GM19468 (cell line): ENCODE results near the gene PCCA.

Experiments used
- ATAC-seq: cut with Tn5 transposase; IDR thresholded peaks from one replicate; pipeline ENCODE4 v1.9.1; 2021; ENCODE audit warnings: mild to moderate bottlenecking, moderate library complexity, moderate number of reproducible peaks; ENCODE audit not compliant: unreplicated experiment; ENCODE audit errors: extremely low read depth

Gene PCCA

GRCh38 chr13:100338275-100338674 lies 249.4 kb downstream of the PCCA start:
- ATAC-seq = no peak

- no peak for ATAC-seq
Observed at GRCh38 chr13:100339411-100339940, 250.6 kb downstream of the PCCA start.

DNA sequence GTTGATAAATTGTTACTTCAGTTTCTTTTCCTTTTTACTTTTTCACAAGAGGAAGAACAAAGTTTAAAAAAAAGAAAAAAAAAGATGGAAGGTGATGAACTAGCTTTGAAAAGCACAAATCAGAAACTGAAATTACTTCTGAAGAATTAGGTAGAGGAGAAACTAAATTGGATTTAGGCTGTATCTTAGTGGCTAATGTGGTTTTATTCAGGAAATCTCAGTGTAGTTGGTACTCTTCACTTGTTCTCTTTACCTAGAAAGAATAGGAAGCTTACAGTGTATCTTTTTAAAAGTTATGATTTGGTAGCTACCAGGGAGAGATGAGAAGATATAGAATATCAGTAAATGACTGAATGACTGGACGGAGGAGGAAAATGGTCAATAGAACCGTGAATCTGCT lies 252.0 kb downstream of the PCCA start:
- no peak for ATAC-seq

DNA sequence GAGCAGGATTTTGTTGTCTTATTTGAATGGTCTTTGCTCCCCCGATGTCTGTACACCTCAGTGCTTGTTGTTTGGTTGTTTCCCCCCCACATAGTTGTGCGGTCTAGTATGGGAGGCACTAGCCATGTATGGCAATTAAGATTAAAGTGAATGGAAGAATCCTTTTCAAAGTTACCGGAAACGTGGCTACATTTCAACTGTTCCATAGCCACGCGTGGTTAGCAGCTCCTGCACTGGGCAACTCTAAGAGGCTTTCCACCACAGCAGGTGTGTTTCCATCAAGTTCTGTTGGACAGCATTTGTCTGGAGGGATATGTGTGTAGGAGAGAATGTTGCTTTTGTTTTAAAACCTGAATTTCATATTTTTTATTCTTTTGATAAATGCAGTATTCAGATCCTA lies 252.4 kb downstream of the PCCA start:
- ATAC-seq = no peak

DNA sequence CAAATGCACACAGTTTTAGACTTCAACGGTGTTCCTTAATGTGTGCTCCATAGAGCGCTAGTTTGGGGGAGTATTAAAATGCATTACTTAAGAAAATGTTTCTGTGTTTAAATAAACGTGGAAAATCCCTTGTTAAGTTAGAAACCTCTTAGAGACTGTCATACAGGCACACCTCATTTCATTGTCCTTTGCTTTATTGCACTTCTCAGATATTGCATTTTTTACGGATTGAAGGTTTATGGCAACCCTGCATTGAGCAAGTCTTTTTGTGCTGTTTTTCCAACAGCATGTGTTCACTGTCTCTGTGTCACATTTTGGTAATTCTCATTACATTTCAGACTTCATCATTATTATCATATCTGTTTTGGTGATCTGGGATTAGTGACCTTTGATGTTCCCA lies 255.7 kb downstream of the PCCA start:
- no peak for ATAC-seq

- no peak for ATAC-seq
Observed at GRCh38 chr13:100347968-100348367, 259.1 kb downstream of the PCCA start.

GRCh38 chr13:100349594-100349993 lies 260.7 kb downstream of the PCCA start:
- no peak for ATAC-seq

GRCh38 chr13:100350601-100351000 lies 261.7 kb downstream of the PCCA start:
- ATAC-seq = no peak

DNA sequence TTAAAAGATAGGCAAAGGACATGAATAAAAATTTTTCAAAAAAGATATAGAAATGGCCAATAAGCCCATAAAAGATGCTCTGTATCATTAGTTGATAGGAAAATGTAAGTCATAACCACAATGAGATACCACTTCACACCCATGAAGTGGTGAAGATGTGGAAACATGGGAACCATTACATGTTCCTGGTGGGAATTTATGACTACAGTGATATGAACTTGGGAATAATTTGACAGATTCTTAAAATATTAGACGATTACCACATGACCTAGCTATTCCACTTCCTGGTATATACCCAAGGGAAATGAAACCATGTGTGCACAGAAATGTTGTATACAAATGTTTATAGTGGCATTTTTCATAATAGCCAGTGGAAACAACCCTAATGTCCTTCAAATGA lies 267.5 kb downstream of the PCCA start:
- ATAC-seq = no peak

DNA sequence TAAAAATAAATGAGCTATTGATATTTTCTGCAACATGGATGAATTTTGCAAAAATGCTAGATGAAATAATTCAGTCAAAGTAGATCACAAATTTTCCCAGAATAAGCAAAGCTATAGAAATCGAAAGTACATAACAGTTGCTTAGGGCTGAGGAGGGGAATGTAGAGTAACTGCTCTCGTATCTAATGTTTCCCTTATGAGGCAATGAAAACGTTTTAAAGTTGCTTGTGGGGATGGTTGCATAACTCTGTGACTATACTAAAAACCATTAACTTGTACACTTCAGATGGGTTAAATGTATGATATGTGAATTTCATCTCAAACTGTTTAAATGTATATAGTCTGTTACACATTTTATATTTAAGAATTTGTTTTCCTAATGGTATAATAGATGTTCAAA lies 268.0 kb downstream of the PCCA start:
- no peak for ATAC-seq

GRCh38 chr13:100357764-100358163 lies 268.9 kb downstream of the PCCA start:
- no peak for ATAC-seq

- ATAC-seq = no peak
Observed at GRCh38 chr13:100361504-100361903, 272.6 kb downstream of the PCCA start.

- ATAC-seq = no peak
Observed at GRCh38 chr13:100362371-100362770, 273.5 kb downstream of the PCCA start.

- ATAC-seq = no peak
Observed at GRCh38 chr13:100362781-100363180, 273.9 kb downstream of the PCCA start.

- no peak for ATAC-seq
Observed at GRCh38 chr13:100363285-100363711, 274.4 kb downstream of the PCCA start.

- ATAC-seq = no peak
Observed at GRCh38 chr13:100363874-100364273, 275.0 kb downstream of the PCCA start.

- ATAC-seq = no peak
Observed at GRCh38 chr13:100364591-100364990, 275.7 kb downstream of the PCCA start.

DNA sequence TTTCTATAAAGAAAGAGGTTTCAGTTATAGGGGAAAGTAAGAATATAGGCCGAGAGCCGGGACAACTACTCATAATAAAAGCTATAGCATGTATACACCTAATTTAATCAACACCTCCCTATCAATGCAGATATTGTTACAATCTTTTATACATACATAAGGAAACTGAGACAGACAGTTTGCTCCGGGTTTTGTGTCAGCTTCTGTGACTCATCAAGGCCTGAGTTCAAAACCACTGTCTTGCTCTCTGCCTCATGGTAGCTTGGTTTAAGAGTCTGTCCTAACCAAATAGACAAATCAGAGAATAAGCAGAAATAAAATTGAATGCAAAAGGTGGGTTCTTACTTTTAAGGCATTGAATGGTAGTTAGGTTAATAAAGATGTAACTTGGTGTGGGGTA lies 276.8 kb downstream of the PCCA start:
- ATAC-seq = no peak

DNA sequence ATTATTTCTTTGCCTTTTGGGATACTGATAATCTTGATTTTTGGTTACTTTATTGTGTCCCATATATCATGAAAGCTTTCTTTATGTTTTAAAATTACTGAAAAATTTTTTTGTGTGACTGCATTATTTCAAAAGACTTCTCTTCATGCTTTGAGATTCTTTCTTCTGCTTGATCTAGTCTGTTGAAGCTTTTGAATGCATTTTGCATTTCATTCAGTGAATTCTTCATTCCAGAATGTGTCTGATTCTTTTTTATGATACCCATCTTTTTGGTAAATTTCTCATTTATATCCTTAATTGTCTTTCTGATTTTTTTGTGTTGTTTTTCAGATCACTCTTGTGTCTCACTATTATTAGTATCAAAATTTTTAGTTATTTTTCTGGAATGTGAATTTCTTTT lies 289.6 kb downstream of the PCCA start:
- ATAC-seq = no peak

DNA sequence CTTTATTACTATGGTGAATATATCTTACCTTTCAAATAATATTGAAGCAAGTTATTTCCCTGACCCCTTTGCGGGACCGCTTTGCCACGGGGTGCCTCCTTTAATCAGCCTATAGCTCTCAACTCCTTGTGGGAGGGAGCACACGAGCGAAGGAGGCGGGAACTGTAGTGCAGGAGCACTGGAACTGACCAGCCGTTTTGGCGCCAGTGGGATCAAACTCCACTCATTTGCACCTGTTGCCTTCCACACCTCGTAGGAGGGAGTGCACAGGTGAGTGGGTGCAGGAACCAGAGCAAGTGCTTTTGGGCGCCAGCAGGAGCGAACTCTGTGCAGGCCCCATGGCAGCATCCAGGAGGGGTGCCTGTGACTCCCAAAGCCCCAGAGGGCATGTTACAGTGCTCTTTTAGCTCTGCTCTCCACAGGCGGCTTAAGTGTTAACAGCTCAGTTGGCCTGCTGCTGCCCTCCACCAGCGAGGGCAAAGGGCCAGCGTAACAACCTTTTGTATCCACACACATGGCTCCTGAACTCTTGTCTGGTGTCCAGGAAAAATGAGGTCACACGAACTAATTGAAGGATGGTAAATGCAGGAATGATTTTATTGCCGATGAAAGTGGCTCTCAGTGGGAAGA lies 292.8 kb downstream of the PCCA start:
- no peak for ATAC-seq

GRCh38 chr13:100382785-100383184 lies 293.9 kb downstream of the PCCA start:
- ATAC-seq = no peak

- ATAC-seq = no peak
Observed at GRCh38 chr13:100387416-100387815, 298.5 kb downstream of the PCCA start.
